Activated naive CD8-positive, alpha-beta T cell (primary cell): ENCODE results near the gene DCC.

Experiments
- H3K27ac Mint-ChIP-seq: one replicate; pipeline ENCODE4 v1.8.0; 2021; ENCODE audit warnings: mixed read lengths
- H3K27me3 Mint-ChIP-seq: one replicate; pipeline ENCODE4 v1.8.0; 2021; ENCODE audit warnings: mixed read lengths
- H3K36me3 Mint-ChIP-seq: one replicate; pipeline ENCODE4 v1.8.0; 2021; ENCODE audit warnings: mixed read lengths
- H3K4me1 Mint-ChIP-seq: one replicate; pipeline ENCODE4 v1.8.0; 2021; ENCODE audit warnings: low read depth, mixed read lengths
- H3K4me3 Mint-ChIP-seq: one replicate; pipeline ENCODE4 v1.8.0; 2021; ENCODE audit warnings: mild to moderate bottlenecking, mixed read lengths
- H3K9me3 Mint-ChIP-seq: one replicate; pipeline ENCODE4 v1.8.0; 2021; ENCODE audit warnings: low read depth, mixed read lengths

Gene DCC

GRCh38 chr18:52897611-52898484, 557.9 kb downstream of the DCC start:
- H3K4me3 Mint-ChIP-seq: no peak overlapping the region
- no peaks in the 10 kb centered on the region for H3K27me3 Mint-ChIP-seq
- H3K9me3 Mint-ChIP-seq: no peaks in the 10 kb centered on the region
- no peaks in the 10 kb centered on the region for H3K36me3 Mint-ChIP-seq
- H3K27ac Mint-ChIP-seq: no peak overlapping the region
- no peaks in the 10 kb centered on the region for H3K4me1 Mint-ChIP-seq

GRCh38 chr18:52898485-52899058, 558.6 kb downstream of the DCC start:
- H3K4me3 Mint-ChIP-seq: no peak overlapping the region
- H3K9me3 Mint-ChIP-seq: no peaks in the 10 kb centered on the region
- H3K4me1 Mint-ChIP-seq: no peaks in the 10 kb centered on the region
- no peaks in the 10 kb centered on the region for H3K27me3 Mint-ChIP-seq
- no peaks in the 10 kb centered on the region for H3K36me3 Mint-ChIP-seq
- H3K27ac Mint-ChIP-seq: no peak overlapping the region

- Mint-ChIP-seq H3K36me3 (no peaks in the 10 kb centered on the region), H3K27ac (no peak overlapping the region), H3K4me1 (no peaks in the 10 kb centered on the region), H3K27me3 (no peaks in the 10 kb centered on the region), H3K9me3 (no peaks in the 10 kb centered on the region), H3K4me3 (no peak overlapping the region)
These were observed 562.2 kb downstream of the DCC start for GRCh38 chr18:52902188-52902587.

GRCh38 chr18:52903857-52904256, 563.9 kb downstream of the DCC start:
- Mint-ChIP-seq H3K4me3 (no peak overlapping the region), H3K27ac (no peak overlapping the region), H3K9me3 (peaks cover 8% of the 10 kb centered on the region), H3K36me3 (no peaks in the 10 kb centered on the region), H3K27me3 (no peaks in the 10 kb centered on the region), H3K4me1 (no peaks in the 10 kb centered on the region)

- Mint-ChIP-seq H3K36me3 (no peaks in the 10 kb centered on the region), H3K9me3 (peaks cover 15% of the 10 kb centered on the region), H3K27ac (no peak overlapping the region), H3K4me1 (no peaks in the 10 kb centered on the region), H3K4me3 (no peak overlapping the region), H3K27me3 (no peaks in the 10 kb centered on the region)
These were observed 567.7 kb downstream of the DCC start for GRCh38 chr18:52907543-52908308.

- no peaks in the 10 kb centered on the region for H3K36me3 Mint-ChIP-seq
- no peaks in the 10 kb centered on the region for H3K4me1 Mint-ChIP-seq
- no peak overlapping the region for H3K27ac Mint-ChIP-seq
- H3K4me3 Mint-ChIP-seq: no peak overlapping the region
- H3K9me3 Mint-ChIP-seq: peaks cover 7% of the 10 kb centered on the region
- H3K27me3 Mint-ChIP-seq: no peaks in the 10 kb centered on the region
These were observed 574.2 kb downstream of the DCC start for GRCh38 chr18:52914148-52914547.

- Mint-ChIP-seq H3K36me3 (no peaks in the 10 kb centered on the region), H3K4me3 (no peak overlapping the region), H3K9me3 (no peaks in the 10 kb centered on the region), H3K27me3 (no peaks in the 10 kb centered on the region), H3K27ac (no peak overlapping the region), H3K4me1 (no peaks in the 10 kb centered on the region)
These were observed 580.7 kb downstream of the DCC start for GRCh38 chr18:52920665-52921064.

- H3K27me3 Mint-ChIP-seq: no peaks in the 10 kb centered on the region
- H3K4me3 Mint-ChIP-seq: no peak overlapping the region
- H3K9me3 Mint-ChIP-seq: peaks cover 6% of the 10 kb centered on the region
- H3K27ac Mint-ChIP-seq: no peak overlapping the region
- H3K36me3 Mint-ChIP-seq: no peaks in the 10 kb centered on the region
- no peaks in the 10 kb centered on the region for H3K4me1 Mint-ChIP-seq
These were observed 593.4 kb downstream of the DCC start for GRCh38 chr18:52933356-52933755.

GRCh38 chr18:52936931-52937330, 596.9 kb downstream of the DCC start:
- H3K4me1 Mint-ChIP-seq: no peaks in the 10 kb centered on the region
- peaks cover 6% of the 10 kb centered on the region for H3K9me3 Mint-ChIP-seq
- H3K36me3 Mint-ChIP-seq: no peaks in the 10 kb centered on the region
- no peak overlapping the region for H3K27ac Mint-ChIP-seq
- H3K27me3 Mint-ChIP-seq: no peaks in the 10 kb centered on the region
- H3K4me3 Mint-ChIP-seq: no peak overlapping the region

- H3K4me3 Mint-ChIP-seq: no peak overlapping the region
- peaks cover 6% of the 10 kb centered on the region for H3K9me3 Mint-ChIP-seq
- H3K27ac Mint-ChIP-seq: no peak overlapping the region
- no peaks in the 10 kb centered on the region for H3K36me3 Mint-ChIP-seq
- no peaks in the 10 kb centered on the region for H3K27me3 Mint-ChIP-seq
- H3K4me1 Mint-ChIP-seq: no peaks in the 10 kb centered on the region
These were observed 597.8 kb downstream of the DCC start for GRCh38 chr18:52937840-52938239.

GRCh38 chr18:52945552-52945951, 605.6 kb downstream of the DCC start:
- no peaks in the 10 kb centered on the region for H3K36me3 Mint-ChIP-seq
- no peaks in the 10 kb centered on the region for H3K27me3 Mint-ChIP-seq
- no peak overlapping the region for H3K27ac Mint-ChIP-seq
- no peaks in the 10 kb centered on the region for H3K9me3 Mint-ChIP-seq
- H3K4me1 Mint-ChIP-seq: no peaks in the 10 kb centered on the region
- no peak overlapping the region for H3K4me3 Mint-ChIP-seq

GRCh38 chr18:52948868-52949444, 609.0 kb downstream of the DCC start:
- Mint-ChIP-seq H3K4me3 (no peak overlapping the region), H3K27me3 (no peaks in the 10 kb centered on the region), H3K36me3 (no peaks in the 10 kb centered on the region), H3K27ac (no peak overlapping the region), H3K4me1 (no peaks in the 10 kb centered on the region), H3K9me3 (no peaks in the 10 kb centered on the region)

- no peaks in the 10 kb centered on the region for H3K9me3 Mint-ChIP-seq
- no peaks in the 10 kb centered on the region for H3K36me3 Mint-ChIP-seq
- no peak overlapping the region for H3K4me3 Mint-ChIP-seq
- H3K27me3 Mint-ChIP-seq: no peaks in the 10 kb centered on the region
- no peaks in the 10 kb centered on the region for H3K4me1 Mint-ChIP-seq
- no peak overlapping the region for H3K27ac Mint-ChIP-seq
These were observed 610.2 kb downstream of the DCC start for GRCh38 chr18:52950155-52950554.

- Mint-ChIP-seq H3K27ac (no peak overlapping the region), H3K27me3 (no peaks in the 10 kb centered on the region), H3K36me3 (no peaks in the 10 kb centered on the region), H3K4me3 (no peak overlapping the region), H3K4me1 (no peaks in the 10 kb centered on the region), H3K9me3 (peaks cover 8% of the 10 kb centered on the region)
These were observed 613.4 kb downstream of the DCC start for GRCh38 chr18:52953387-52953786.

GRCh38 chr18:52963481-52963880, 623.5 kb downstream of the DCC start:
- H3K36me3 Mint-ChIP-seq: no peaks in the 10 kb centered on the region
- H3K27me3 Mint-ChIP-seq: no peaks in the 10 kb centered on the region
- H3K4me3 Mint-ChIP-seq: no peak overlapping the region
- H3K4me1 Mint-ChIP-seq: no peaks in the 10 kb centered on the region
- H3K9me3 Mint-ChIP-seq: peaks cover 8% of the 10 kb centered on the region
- H3K27ac Mint-ChIP-seq: no peak overlapping the region
